Upper lobe of left lung (tissue), 4 donors: ENCODE measurements around the gene LUZP1.

Experiments used
- EP300 ChIP-seq, 4 donors: sonication (generic); formaldehyde crosslinking; IDR thresholded peaks; one replicate each; pipeline ENCODE4 v1.5.1; 2017; ENCODE audit warnings: antibody characterized with exemption in 4 of 4, control low read depth in 2 of 4
- POLR2A ChIP-seq, 4 donors: fragments of 450-650 bp; IDR thresholded peaks; one replicate each; pipeline ENCODE4 v1.5.1; 2016 to 2017; ENCODE audit warnings: antibody characterized with exemption in 4 of 4, mild to moderate bottlenecking in 2 of 4
- TF ChIP-seq, protein P1 (sequence below), 6 experiments: fragments of 450-650 bp in 4 of 6; fragments of 200-600 bp in 2 of 6; sonication (generic) in 2 of 6; IDR thresholded peaks; one replicate each; pipeline ENCODE4 v1.5.1; 2016 to 2019; ENCODE audit warnings: antibody characterized with exemption in 6 of 6

DNA sequence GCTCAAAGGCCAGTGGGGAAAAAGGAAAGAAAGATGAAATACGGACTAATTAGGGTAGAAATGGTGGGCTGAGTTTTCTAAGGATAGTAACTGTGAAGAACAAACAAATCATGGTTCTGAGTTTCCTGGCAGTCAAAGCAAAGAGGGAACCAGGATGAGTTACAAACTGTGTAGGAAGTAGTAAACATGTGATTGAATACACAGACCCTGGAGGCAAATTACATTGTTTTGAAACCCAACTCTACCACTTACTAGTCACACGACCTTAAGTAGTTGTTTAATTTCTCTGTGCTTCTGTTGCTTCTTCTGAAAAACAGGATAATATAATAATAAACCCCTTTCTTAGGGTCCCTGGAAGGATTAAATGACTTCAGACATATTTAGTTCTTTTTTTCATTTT lies 11.2 kb upstream of the LUZP1 start:
- TF ChIP-seq, protein P1, sequence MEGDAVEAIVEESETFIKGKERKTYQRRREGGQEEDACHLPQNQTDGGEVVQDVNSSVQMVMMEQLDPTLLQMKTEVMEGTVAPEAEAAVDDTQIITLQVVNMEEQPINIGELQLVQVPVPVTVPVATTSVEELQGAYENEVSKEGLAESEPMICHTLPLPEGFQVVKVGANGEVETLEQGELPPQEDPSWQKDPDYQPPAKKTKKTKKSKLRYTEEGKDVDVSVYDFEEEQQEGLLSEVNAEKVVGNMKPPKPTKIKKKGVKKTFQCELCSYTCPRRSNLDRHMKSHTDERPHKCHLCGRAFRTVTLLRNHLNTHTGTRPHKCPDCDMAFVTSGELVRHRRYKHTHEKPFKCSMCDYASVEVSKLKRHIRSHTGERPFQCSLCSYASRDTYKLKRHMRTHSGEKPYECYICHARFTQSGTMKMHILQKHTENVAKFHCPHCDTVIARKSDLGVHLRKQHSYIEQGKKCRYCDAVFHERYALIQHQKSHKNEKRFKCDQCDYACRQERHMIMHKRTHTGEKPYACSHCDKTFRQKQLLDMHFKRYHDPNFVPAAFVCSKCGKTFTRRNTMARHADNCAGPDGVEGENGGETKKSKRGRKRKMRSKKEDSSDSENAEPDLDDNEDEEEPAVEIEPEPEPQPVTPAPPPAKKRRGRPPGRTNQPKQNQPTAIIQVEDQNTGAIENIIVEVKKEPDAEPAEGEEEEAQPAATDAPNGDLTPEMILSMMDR (IDR thresholded peaks at IDR 0.05): no peak
- TF ChIP-seq POLR2A (IDR thresholded peaks at IDR 0.05) (no peak), EP300 (IDR thresholded peaks at IDR 0.05) (no peak)
